GM19238 (cell line): ENCODE data around the gene DZANK1.
"Not testable (repeated sequence)": the region's sequence is repeated elsewhere in the genome, so short reads cannot be mapped to it uniquely, and the experiment has no call there.

Experiments used
- DNase-seq: peaks from one replicate; pipeline ENCODE4 v3.0.0; 2011; ENCODE audit warnings: low spot score; ENCODE audit not compliant: insufficient read length

Gene DZANK1

DNA sequence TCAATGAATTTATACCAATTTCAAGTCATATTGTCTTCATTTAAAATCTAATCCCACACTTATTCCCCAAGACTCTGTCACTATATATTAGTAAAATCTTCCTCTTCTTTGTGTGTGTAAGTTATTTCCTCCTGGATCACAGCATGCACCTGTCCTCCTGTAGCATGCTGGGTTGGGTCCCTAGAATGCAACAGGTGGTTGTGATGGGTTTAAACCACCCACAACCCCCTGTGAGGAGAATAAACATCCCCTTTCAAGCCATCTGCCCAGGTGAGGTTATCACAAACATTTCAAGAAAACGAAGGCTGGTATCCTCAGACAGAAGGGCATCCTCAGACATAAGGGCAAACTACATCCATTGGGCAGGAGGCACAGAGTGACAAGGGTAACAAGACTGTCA, 26.4 kb downstream of the DZANK1 start:
- DNase-seq: no peak

DNA sequence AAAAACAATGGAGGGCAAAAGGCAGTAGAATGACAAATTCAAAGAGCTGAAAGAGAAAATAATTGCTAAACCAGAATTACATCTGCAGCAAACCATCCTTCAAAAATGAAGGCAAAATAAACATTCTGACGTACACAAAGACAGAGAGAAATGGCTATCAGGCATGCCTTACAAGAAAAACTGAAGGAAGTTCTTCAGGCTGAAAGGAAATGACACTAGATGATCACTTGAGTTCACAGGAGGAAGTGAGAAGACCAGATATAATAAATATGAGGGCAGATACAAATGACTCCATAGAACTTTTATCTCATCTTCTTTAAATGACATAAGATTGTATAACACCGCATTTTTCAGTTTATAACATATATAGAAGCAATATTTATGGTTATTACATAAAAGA, 30.0 kb downstream of the DZANK1 start:
- DNase-seq: no peak

DNA sequence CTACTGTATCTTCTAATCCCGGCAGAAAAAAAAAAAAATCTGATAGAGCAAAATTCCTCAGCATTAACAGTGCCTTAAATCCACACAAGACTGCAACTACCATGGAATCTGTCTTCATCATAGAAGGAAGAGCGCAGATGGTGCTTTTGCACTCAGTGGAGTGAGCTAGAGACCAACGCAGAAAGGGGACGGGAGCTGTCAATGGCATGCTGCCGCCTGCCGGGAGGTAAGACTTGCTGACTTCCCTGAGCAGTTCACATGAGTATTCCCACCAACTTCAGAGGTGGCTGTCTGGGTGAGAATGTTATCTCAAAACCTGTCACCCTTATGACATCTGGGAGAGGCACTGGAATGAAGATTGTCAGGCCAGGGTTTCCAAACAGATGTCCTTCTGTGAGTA, 35.6 kb downstream of the DZANK1 start:
- DNase-seq: no peak

DNA sequence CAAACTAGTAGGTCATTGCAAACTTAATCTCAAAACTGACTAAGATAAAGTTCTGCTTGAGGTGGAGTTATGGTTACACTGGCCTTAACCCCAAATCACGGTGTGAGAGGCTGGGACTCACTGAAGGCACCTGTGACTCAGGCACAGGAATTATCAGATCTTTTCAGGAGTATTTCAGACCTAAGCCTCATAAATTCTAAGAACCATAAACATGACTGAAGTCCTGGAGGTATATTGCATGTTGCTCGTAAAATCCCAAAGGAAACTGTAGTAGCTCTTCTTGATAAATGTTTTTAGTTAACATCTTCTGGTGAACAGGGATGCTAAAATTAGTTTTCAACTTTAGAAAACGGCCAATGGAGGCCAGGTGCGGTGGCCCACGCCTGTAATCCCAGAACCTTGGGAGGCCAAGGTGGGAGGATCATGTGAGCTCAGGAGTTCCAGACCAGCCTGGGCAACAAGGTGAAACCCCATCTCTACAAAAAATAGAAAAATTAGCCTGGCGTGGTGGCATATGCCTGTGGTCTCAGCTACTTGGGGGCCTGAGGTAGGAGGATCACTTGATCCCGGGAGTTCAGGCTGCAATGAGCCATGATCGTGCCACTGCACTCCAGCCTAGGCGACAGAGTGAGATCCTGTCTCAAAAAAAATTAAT, 36.5 kb downstream of the DZANK1 start:
- no peak for DNase-seq

DNA sequence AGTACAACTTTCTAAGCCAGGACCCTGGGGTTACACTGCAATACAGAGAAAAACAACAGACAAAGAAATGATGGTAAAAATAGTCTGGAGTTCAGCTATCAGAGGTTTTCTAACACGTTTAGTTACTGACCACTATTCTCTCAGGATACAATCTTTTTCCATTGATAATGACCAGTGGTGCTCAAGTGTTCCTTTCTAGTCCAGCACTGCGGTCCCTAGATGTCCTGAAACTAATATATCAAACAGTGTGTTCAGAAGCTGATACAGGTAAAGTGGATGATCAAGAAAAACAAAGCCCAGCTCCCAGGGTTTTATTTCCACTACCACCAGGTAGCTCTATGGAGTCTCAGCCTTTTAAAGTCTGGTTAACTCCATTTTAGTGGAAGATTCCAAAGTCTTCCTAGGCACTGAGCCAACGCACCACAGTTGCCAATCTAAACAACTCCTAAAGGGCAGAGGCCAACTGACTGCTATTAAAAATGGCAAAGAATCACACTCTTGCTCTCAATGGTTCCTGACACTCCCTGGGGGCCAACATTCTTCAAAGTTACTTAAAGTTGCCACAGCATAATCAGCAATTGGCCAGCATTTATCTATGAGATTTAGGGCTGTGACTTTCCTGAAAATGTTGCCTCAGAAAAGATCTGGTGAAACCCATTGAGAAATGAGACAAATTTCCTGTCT, 38.2 kb downstream of the DZANK1 start:
- no peak for DNase-seq

DNA sequence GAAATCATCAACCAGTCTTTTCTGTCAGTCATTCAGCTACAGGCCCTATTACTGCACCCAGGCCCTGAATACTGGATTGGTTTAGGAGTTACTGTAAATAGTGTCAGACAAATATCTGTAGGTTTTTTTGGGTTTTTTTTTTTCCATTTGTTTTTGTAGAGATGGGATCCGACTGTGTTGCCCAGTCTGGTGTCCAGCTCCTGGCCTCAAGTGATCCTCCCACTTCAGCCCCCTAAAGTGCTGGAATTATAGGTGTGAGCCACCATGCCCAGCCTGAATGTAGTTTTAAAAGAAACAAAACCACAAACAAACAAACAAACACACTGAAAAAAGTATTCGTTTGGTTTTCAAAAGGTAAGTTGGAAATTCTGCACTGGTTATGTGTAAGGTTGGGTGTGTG, 39.6 kb downstream of the DZANK1 start:
- no peak for DNase-seq

DNA sequence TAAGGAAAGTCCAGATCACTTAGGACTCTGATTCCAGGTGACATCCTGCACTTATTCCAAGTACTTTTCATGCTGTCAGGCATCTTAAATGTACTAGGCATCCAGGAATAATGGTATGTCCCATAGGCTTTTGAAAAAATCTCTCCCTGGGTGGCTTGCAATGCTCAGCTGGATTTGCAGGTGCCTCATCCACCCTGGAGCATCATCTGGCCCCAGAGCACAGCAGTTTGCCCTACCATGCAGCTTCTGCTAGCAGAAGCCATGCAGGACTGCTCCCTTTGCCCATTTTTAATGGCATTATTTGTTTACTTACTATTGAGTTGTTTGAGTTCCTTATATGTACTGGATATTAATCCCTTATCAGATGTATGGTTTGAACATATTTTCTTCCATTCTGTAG, 45.2 kb downstream of the DZANK1 start:
- DNase-seq: no peak

DNA sequence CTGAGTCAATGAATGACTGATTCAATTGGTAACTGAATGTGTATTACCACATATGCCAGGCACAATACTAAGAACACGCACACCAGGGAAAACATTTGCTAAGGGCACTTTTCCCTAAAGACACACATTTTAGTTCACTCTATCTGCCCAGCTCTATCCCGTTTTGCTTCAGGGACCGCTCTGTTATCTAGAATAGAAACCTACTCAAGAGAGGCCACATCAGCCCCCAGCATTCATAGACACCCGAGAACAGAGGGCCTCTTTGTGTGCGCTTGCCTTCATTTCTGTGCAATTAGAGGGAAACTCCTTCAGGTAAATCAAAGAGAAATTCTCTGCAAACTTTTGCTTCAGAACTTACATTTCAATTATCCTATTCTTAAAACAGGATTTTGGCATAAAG, 50.3 kb downstream of the DZANK1 start:
- no peak for DNase-seq

DNA sequence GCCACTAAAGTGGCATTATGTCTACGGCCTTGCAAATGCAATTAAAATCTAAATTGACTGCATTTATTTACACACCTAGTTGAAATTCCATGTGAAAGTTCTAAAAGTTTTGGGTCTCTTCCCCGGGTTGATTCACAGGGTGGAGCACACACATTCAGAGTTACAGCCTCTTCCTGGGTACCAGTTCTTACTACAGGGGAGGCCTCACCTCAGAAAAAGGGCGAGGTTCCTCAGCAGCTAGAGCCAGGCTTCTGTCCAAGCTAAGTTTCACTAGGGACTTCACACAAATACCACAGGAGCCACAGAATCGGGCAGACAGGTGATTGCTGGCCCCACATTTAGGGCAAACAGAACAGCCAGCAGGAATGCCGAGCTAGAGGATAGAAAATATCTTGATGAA, 52.7 kb downstream of the DZANK1 start:
- DNase-seq: no peak

DNA sequence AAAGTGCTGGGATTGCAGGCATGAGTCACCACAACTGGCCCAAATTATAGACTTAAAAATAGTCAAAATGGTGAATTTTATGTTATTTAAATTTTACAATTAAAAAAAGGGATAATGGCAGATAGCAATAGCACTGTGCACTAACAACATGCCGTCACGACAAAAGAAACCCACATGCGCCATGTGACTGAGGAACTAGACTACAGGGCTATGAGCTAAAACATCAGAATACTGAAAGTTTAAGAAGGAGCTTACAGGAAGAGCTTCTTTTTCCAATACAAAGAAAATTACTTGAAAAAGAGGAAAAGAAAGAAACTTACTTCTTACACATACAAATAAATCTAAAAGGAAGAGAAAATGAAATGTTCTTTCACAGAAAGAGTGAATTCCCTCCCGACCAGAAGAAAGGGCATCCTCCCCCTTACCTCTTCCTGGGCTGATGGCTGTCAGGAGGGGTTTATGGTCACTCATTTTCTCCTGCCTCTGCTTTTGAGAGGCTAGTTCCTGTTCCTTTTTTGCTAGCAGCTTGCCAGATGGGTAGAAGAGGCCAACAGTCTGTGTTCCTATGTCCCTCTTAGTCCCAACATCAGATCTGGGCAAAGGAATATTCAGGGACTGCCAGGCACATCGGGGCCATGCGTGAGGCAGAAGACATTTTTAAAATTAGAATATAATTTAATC, 54.5 kb downstream of the DZANK1 start:
- no peak for DNase-seq

DNA sequence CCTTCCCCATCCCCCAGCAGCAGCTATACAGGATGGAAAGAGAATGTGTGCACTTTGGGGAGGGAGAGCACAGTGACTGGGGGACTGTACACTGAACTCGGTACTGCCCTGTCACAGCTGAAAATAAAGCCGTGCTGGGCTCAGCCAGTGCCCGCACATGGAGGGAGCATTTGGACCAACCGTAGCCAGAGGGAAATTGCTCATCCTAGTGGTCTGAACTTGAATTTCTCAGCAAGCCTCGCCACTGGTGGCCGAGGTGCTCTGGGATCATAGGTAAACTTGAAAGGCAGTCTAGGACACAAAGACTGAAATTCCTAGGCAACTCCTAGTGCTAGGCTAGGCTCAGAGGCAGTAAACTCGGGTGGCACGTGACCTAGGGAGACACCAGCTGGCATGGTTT, 61.0 kb downstream of the DZANK1 start:
- no peak for DNase-seq

DNA sequence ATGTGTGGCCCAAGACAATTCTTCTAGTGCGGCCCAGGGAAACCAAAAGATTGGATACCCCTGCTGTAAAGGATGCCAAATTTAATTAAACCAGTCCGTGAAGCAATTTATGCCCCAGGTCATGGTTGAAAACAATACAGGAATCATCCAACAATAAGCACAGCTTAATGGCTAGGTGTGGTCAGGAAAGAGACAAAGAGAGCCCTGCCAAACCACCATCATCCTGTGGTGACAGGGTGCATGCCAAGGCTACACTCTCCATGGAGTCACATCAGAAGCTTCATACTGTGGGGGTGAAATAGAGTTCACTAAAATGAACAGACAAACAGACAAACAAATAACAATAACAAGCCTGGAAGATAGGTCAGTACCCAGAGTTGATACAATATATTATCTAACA, 62.7 kb downstream of the DZANK1 start:
- no peak for DNase-seq

DNA sequence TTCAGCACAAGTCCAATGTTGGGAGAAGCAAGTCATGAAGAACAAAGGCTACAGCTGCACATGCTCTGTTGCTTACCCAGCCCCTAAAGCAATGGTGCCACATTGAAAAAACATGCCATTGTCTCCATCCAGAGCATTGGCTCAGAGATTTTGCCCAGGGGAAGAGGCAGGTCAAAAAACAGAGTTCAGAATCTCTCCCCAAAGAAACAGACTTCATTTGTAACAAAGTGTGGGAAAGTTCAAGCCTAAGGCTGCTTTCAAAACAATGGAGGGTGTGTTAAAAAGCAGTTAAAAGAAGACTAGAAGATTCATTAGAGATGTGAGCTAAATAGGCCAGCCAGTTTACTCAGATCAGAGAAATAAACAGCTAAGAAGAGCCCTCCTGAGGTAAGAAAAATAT, 63.6 kb downstream of the DZANK1 start:
- no peak for DNase-seq

DNA sequence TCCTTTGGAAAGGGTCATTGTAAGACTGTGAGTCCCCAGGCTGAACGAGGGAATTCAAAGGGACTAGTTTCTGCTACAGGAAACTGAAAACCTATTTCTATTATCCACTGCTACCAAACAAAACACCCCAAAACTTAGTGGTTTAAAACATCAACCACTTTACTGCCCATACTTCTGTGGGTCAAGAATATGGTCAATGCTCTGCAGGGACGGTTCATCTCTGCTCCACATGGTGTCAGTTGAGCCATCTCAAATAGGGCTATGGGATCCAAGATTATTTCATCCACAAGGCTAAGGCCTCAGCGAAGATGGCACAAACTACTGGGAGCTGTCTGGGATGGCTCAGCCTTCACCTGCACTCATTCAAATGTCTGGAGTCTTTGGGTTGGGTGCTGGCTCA, 65.5 kb downstream of the DZANK1 start:
- no peak for DNase-seq

DNA sequence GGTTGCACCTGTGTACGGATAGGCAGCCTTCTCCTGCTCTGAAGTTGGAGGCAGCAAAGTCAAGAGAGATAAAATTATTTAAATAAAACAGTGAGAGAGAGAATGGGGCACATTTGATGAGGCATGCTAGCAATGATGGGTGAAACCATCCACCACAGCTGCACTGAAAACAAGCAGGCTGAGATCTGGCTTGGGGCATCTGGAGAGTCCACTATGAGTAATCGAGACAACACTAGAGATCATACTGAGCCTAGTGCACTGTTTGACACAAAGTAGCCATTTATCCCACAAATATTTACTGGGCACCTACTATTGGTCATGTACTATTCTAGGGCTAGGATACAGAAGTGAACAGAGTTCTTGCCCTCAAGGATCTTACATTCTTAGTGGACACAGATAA, 66.4 kb downstream of the DZANK1 start:
- DNase-seq: no peak

DNA sequence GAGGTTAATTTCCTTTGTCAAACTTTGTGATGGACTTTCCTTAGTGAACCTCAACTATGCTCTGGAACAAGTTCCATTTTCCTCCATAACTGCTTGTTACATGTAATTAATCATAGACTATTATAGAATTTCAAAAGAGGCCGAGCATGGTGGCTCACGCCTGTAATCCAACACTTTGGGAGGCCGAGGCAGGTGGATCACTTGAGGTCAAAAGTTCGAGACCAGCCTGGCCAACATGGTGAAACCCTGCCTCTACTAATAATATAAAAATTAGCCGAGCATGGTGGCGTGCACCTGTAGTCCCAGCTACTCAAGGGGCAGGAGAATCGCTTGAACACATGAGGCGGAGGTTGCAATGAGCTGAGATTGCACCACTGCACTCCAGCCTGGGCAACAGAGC, 68.1 kb downstream of the DZANK1 start:
- DNase-seq: not testable (repeated sequence)

DNA sequence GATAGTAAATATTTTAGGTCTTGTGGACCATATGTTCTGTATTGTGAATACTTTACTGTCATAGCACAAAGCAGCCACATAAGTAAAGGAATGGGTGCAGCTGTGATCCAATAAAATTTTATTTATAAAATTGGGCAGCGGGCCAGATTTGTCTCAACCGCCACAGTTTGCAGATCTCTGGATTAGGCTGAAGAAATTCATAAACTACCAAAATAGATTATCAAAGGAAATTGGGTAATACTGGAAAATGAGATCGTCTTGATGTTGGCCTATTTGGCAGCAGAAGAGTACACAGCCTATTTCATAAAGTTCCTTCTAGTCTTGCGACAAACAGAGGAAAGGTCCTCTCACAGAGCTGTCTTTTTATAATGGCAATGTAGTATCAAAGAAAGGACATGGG, 69.8 kb downstream of the DZANK1 start:
- DNase-seq: no peak

DNA sequence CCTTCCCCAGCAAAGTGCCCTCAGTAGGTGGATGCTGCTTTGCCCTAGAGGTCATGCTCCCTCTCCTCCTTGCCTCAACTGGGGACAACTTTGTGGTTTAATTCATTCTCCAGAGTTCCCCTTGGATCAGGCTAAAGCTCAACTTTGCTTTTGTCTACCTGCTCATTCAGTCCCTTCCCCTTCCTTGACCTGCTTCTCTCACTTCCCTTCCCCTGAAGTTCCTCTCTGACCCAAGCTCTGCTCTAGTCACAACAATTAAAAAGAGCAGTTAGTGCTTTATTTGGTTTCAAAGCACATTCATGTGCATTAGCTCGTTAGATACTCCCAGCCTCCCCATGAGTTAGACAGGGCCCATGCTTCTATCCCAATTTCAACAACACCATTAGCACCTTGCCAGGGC, 71.3 kb downstream of the DZANK1 start:
- no peak for DNase-seq

DNA sequence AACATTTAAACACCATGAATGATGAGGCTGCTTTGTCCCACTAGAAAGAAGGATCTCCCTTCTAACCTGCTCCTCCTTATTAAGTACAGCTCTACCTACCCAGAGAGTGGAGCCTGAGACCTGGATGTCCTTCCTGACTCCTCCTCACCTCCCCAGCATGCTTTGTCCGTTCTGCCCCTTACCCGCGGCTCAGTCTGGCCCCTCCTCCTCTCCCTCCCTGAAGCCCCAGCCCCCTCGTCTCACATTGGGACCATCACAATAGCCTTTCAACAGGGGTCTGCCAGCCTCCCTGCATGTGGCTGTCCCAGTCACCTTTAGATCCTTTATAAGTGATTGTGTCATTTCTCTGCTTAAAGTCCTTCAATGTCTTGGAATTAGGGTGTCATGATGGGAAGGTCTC, 72.5 kb downstream of the DZANK1 start:
- no peak for DNase-seq

DNA sequence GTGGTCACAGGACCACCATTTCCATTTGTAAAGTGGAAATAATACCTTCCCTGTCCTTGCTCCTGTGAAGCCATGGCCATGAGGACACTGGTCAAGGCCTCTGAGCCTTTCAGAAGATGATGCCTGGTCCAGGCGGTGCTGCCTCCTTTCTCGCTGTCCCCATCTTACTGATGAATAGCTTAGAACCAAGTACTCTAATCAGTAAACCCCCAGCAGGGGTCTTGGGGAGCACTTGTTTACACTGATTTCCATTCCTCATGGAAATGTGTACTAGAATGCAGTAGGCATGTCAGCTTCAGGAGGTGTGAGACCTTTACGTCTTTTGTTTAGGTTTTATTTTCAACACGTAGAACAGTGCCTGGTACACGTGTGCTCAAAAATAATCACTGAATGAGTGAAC, 75.1 kb downstream of the DZANK1 start:
- DNase-seq: no peak

DNA sequence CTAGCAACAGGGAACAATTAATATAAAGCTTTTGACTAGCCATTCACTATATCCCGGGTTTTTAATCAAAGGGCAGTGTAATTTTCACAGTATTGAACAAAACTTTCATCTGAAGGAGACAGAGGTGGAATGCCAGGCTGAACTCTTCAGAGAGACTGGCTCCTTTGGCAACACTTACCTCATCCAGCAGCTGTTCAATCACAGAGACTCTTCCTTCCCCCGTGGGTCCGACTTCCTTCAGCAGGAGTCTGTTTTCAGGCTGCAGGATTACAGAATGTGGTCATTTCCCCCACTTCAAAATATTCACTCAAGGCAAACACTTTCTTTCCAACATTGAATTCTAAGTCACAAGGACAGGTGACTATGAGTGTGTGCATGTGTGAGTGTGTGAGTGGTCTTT, 76.6 kb downstream of the DZANK1 start:
- no peak for DNase-seq

DNA sequence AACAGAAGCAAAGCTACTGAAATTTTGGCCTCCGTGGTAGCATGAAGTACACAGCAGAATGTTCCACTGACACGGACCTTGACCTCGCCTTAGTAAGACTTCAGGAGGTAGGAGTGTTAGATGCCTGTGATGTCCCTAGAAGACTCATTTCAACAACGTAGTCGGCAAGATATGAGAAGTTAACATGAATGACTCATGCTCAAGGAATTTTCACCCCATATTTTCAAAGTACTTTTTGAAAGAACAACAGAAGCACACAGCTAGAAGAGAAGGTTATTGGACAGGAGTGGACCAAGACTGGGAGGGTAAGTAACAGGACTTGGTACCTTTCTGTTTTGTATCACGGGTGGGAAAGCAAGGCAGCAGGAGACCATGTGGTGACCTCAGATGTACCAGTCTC, 78.0 kb downstream of the DZANK1 start:
- no peak for DNase-seq
